NCI-H1436 (cell line): ENCODE results near the gene SGPP2.

ENCODE experiments used
- DNase-seq: peaks from one replicate; lab custom pipeline; 2025; lab: John Stamatoyannopoulos, UW

SGPP2 gene

DNA sequence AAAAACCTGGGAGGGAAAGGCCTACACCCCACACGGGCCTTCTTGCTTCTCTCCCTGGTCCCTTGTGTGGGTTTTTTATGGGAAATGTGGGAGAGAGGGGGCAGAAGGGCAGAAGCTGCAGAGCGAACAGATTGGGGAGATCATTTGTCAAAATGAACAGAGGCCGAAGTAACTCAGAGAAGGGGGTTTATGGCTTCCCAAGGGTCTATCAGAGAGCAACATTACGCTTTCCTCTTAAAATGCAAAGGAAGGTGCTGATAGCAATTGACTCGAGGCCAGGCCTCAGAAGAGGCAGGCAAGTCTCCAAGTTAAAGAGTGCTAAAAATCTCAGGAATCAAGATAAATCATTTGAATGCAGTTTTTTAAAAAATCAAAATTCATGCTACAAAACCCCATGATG, 101.5 kb downstream of the SGPP2 start:
- no peak for DNase-seq

DNA sequence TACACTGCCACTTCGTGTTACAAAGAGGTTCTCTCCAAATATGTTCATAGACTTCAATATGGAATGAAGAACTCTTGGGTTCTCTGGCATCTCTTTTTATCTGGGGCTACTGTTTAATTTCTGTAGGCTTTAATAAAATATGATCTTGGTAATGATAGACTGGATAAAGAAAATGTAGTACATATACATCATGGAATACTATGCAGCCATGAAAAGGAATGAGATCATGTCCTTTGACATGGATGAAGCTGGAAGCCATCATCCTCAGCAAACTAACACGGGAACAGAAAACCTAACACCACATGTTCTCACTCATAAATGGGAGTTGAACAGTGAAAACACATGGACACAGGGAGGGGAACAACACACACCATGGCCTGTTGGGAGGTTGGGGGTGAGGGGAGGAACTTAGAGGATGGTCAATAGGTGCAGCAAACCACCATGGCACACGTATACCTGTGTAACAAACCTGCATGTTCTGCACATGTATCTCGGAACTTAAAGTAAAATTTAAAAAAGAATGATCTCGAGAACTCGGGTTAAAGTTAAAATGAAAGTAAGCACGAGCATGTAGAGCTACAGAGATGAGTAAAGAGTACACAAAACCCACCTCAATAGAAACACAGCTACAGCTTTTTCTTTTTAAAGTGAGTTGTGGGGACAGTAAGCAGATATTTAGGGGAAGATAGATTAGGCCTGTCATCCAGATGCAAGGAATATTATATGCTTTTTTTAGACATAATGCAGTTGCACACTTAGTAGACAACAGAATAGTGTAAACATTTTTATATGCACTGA, 102.3 kb downstream of the SGPP2 start:
- DNase-seq, result no peak

GRCh38 chr2:222532315-222532714, 108.0 kb downstream of the SGPP2 start:
- no peak for DNase-seq

- DNase-seq, result no peak
Measured at GRCh38 chr2:222535477-222535876, 111.1 kb downstream of the SGPP2 start.

GRCh38 chr2:222538535-222538934, 114.2 kb downstream of the SGPP2 start:
- DNase-seq, result no peak

- no peak for DNase-seq
Measured at GRCh38 chr2:222544661-222545060, 120.3 kb downstream of the SGPP2 start.

- DNase-seq, result no peak
Measured at GRCh38 chr2:222545823-222546795, 121.8 kb downstream of the SGPP2 start.

DNA sequence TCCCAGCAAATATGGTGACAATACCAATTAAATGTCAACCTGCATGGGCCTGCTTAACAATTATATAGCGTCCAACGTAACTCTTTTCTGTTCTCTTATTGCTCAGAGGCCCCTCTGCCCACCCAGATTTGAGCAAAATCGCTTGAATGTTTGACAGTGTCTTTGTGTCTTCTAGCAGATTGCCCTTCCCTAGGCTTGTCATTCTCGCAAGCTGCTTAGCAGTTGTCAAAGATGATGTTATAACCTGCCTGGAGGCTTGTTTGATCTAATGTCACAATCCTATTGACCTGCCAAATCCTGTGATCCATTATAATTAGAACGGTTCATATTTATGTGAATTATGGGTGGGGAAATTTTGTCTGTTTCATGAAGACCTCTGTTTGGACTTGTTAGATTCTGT, 122.7 kb downstream of the SGPP2 start:
- no peak for DNase-seq

- no peak for DNase-seq
Measured at GRCh38 chr2:222548992-222549391, 124.6 kb downstream of the SGPP2 start.

DNA sequence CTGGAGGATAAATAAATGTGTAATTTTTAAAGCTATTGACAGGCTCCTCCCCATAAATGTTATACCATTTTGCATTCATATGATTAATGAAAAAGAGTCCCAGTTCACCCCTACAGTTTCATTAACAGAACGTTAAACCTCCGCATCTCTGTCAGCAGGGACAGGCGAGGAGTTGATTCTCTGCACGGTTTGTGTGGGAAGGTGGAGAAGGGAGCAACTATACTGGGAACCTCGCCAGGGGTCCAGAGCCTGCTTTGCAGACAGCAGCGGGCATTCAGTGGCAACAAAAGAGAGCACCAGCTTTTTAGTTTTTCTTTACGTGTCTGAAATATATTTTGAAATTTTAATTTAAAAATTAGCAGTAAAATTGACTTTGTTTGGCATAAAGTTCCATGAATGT, 130.2 kb downstream of the SGPP2 start:
- DNase-seq, result no peak

- DNase-seq, result no peak
Measured at GRCh38 chr2:222561151-222561550, 136.8 kb downstream of the SGPP2 start.

DNA sequence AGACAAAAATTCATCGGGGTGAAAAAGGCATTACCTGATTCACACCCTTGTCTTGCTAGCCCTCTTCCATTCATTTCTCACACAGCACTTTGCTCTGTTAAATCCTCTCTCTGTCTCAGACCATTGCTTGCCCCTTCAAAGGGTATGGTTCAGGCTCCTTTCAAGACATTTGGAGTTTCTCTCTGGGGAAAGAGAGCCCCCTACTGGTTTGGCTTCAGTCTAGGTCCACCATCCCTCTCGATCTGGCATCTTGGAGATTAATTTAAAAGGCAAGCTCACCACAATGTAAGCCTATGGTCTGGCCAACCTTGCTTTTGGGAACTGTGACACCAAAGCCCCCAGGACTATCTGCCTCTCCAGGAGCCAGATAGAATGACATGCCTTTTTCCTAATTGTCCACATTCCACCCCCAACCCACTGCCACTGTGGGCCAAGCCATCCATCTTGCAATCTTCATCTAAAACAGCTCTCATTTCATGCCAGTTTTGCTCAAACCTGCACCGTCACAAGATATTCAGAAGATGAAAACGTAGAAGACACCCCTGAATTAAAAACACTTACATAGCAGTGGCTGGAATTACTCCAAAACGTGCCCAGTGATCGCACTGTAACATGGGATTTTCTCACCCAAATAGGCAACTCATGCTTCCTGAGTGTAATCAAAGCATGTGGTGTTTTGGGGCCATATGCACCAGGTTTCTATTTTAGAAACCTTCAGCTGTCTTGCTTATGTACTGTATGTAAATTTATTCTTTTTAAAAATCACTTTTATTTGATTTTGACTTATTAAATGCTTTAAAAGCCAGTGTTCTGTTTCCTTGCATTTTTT, 137.7 kb downstream of the SGPP2 start:
- peak; percentile 48 for DNase-seq

DNA sequence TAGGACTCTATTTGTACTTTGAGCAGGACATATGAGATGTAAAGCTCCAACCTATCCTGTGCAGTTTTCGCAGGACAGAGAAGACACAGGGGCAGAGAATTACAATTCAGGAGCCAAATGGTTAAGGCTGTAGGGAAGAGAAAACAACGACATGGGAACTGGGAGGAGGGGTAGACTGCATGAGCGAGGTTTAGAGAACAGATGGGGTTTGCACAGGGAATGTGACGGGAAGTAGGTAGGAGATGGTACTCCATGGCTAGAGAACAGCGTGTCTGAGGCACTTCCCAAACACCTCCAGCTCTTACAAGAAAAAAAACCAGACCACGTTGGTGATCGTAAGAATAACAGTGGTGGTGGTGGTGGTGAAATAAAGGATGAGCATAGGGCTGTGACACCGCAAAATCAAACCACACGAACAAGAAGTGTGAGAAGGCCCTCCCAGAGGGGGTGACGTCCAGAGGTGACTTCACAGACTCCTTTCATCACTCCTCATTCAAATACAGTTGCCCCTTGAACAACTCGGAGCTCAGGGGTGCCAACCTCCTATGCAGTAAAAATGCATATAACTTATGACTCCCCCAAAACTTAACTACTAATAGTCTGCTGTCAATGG, 138.9 kb downstream of the SGPP2 start:
- no peak for DNase-seq

GRCh38 chr2:222563936-222564335, 139.6 kb downstream of the SGPP2 start:
- no peak for DNase-seq

DNA sequence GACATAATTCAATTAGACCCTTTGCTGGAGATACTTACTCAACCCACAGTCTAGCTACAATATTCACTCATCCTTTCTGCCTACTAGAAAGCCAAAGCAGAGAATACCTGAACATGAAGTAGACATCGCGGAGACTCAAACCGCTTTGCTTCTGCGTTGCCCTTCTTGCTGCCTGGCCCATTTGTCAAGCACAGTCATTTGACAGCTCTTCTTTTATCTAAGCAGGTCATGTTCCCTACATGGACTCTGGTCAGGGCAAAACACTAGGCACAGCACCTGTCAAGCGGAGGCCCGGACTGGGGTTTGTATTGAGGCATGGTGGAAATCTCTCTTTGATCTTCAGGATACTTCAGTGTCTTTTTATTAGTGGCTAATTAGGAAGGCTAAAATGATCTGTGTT, 141.9 kb downstream of the SGPP2 start:
- DNase-seq, result no peak

- DNase-seq, result no peak
Measured at GRCh38 chr2:222568865-222569264, 144.5 kb downstream of the SGPP2 start.

GRCh38 chr2:222569826-222570225, 145.5 kb downstream of the SGPP2 start:
- no peak for DNase-seq

DNA sequence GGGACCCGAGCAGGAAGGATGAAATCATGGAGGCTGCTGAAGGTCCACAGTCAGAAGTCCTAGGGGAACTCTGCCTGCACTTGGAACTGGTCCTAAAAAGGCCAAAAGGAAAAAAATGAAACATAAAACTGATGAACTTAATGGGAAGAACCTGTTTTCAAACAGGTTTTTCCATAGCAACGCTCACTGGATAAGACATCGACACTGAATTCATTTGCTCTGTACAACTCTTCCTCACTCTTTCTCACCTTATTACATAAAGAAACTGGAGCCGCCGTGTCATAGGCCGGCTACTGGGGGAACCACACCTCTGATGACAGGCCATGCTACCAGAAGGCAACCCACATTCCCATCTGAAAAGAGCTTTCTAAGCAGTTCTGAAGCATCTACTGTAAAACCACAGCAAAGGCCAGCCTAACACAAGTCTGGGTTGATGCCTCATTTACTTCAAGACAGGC, 147.9 kb downstream of the SGPP2 start:
- DNase-seq, result no peak

- DNase-seq, result no peak
Measured at GRCh38 chr2:222572751-222573174, 148.4 kb downstream of the SGPP2 start.

DNA sequence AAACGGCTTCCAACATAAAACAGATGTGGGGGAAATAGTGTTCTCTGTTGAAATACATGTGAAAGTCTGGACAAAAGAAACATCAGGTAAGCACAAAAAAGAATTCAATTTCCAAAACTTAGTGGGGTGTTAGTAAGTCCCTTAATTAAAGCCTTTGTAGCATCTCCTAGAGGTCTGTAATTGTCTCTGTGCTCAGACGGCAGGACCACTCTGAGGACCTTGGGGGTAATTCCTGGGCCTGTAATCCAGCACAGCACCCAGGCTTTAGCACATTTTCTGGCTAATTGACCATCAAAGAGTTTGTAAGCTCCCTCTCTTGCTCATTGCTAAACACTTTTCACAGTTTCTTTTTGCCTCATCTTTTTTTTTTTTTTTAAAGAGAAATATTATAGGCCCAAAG, 151.3 kb downstream of the SGPP2 start:
- DNase-seq, result no peak
